ENCODE results near the gene KRTAP4-2.

DNA sequence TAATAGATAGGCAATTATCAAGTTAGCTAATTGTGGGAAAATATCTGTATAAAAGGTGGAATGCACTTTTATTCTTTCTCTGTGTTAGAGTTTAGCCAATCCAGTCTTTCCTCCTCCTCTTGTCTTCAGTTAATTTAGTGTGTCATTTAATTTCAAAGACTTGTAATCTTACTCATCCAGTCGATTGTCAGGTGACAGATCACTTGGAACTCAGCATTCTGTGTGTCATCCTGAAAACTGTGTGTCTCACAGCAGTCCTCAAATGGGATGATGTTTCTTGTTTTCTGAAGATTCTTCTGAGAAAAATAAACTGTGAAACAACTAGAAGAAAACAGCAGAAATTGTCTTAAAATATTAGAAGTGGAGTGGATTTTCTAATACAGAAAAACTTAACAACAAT, 7.0 kb upstream of the KRTAP4-2 start:
- TF ChIP-seq, protein P1, sequence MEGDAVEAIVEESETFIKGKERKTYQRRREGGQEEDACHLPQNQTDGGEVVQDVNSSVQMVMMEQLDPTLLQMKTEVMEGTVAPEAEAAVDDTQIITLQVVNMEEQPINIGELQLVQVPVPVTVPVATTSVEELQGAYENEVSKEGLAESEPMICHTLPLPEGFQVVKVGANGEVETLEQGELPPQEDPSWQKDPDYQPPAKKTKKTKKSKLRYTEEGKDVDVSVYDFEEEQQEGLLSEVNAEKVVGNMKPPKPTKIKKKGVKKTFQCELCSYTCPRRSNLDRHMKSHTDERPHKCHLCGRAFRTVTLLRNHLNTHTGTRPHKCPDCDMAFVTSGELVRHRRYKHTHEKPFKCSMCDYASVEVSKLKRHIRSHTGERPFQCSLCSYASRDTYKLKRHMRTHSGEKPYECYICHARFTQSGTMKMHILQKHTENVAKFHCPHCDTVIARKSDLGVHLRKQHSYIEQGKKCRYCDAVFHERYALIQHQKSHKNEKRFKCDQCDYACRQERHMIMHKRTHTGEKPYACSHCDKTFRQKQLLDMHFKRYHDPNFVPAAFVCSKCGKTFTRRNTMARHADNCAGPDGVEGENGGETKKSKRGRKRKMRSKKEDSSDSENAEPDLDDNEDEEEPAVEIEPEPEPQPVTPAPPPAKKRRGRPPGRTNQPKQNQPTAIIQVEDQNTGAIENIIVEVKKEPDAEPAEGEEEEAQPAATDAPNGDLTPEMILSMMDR (IDR thresholded peaks at IDR 0.05), result no peak
- TF ChIP-seq EZH2 (IDR thresholded peaks at IDR 0.05; ENCODE audit: borderline replicate concordance, insufficient read depth, low read depth, low read length, poor library complexity, severe bottlenecking), result no peak
